Esophagus squamous epithelium (tissue), 4 donors: ENCODE results near the gene CNOT1.
"Not testable (repeated sequence)": the region's sequence is repeated elsewhere in the genome, so short reads cannot be mapped to it uniquely, and the experiment has no call there.

ENCODE experiments used
- CTCF ChIP-seq, 6 experiments: fragments of 450-650 bp in 4 of 6; fragments of 200-600 bp in 2 of 6; sonication (generic) in 2 of 6; IDR thresholded peaks; one replicate each; pipeline ENCODE4 v1.5.1; 2016 to 2019; ENCODE audit warnings: antibody characterized with exemption in 6 of 6, mild to moderate bottlenecking in 4 of 6, moderate library complexity in 4 of 6
- POLR2A ChIP-seq, 4 donors: fragments of 450-650 bp; IDR thresholded peaks; one replicate each; pipeline ENCODE4 v1.6.1; 2017; ENCODE audit warnings: antibody characterized with exemption in 4 of 4, mild to moderate bottlenecking in 4 of 4, moderate library complexity in 3 of 4

GRCh38 chr16:58659911-58660310 is 30.3 kb upstream of the CNOT1 start:
- TF ChIP-seq POLR2A, CTCF (IDR thresholded peaks at IDR 0.05): not testable (repeated sequence)
